Lower leg skin (tissue), 3 donors: ENCODE results near the gene APRT.

Experiments
- CTCF ChIP-seq, 3 donors: fragments of 450-650 bp; IDR thresholded peaks; one replicate each; pipeline ENCODE4 v1.5.1; 2016; ENCODE audit warnings: antibody characterized with exemption in 3 of 3, mild to moderate bottlenecking in 3 of 3, moderate library complexity in 2 of 3
- POLR2A ChIP-seq, 2 donors: fragments of 450-650 bp; IDR thresholded peaks; one replicate each; pipeline ENCODE4 v1.6.1; 2016 to 2017; ENCODE audit warnings: antibody characterized with exemption in 2 of 2, mild to moderate bottlenecking in 1 of 2, moderate library complexity in 1 of 2

- TF ChIP-seq POLR2A (IDR thresholded peaks at IDR 0.05) (no peak), CTCF (IDR thresholded peaks at IDR 0.05) (no peak)
These were observed 30.3 kb downstream of the APRT start for GRCh38 chr16:88781140-88782077.
